ENCODE results near the gene AFAP1. TPM values are rescaled to one million over a fixed set of nuclear protein-coding genes. Genes with fewer than 3 reads are reported as not detected.

Gene AFAP1
- polyA plus RNA-seq, 1 donor (not counting 4 experiments of a cell fraction or from before 2014, with no cell fraction given), result 7.6 TPM

DNA sequence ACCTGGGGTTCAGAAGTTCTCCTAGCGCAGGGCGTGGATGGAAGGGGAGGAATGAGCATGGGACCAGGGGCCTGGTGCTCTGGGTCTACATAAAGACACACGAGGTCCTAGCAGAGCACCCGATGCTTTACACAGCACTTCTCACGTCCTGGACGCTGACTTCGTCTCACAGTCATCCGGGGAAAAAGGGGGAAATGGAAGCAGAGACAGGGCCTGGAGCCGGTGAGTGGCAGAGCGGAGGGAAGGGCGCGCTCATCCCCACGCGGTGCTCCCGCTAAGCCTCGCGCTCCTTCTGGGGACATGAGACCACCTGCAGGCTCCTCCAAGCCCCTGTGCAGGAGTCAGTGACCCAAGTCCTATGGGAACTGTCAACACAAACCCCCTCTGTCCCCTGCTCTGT is 157.7 kb downstream of the AFAP1 start:
- H3K4me2 ChIP-seq (ENCODE audit: control insufficient read depth, extremely low read depth, insufficient read depth, low read depth, low read length), result no peak overlapping the region
- no peaks in the 10 kb centered on the region for H4K20me1 ChIP-seq (ENCODE audit: control insufficient read depth, extremely low read depth, insufficient read depth, low read length)
- H3K9me3 ChIP-seq (ENCODE audit: control insufficient read depth, low read depth, low read length), result no peaks in the 10 kb centered on the region
- H3K9ac ChIP-seq (ENCODE audit: control insufficient read depth, extremely low read depth, insufficient read depth, low read length), result no peak overlapping the region
- no peaks in the 10 kb centered on the region for H3K9me1 ChIP-seq (ENCODE audit: control insufficient read depth, extremely low read depth, insufficient read depth, low read length)
- H3K4me3 ChIP-seq (ENCODE audit: control insufficient read depth in 2 of 3, extremely low read depth in 1 of 3, insufficient read depth in 2 of 3, low read depth in 1 of 3, low read length in 3 of 3), result no peak overlapping the region
- TF ChIP-seq, protein P1, sequence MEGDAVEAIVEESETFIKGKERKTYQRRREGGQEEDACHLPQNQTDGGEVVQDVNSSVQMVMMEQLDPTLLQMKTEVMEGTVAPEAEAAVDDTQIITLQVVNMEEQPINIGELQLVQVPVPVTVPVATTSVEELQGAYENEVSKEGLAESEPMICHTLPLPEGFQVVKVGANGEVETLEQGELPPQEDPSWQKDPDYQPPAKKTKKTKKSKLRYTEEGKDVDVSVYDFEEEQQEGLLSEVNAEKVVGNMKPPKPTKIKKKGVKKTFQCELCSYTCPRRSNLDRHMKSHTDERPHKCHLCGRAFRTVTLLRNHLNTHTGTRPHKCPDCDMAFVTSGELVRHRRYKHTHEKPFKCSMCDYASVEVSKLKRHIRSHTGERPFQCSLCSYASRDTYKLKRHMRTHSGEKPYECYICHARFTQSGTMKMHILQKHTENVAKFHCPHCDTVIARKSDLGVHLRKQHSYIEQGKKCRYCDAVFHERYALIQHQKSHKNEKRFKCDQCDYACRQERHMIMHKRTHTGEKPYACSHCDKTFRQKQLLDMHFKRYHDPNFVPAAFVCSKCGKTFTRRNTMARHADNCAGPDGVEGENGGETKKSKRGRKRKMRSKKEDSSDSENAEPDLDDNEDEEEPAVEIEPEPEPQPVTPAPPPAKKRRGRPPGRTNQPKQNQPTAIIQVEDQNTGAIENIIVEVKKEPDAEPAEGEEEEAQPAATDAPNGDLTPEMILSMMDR (optimal IDR thresholded peaks at IDR 0.05 in 1 of 3, IDR thresholded peaks at IDR 0.05 in 1 of 3, conservative IDR thresholded peaks at IDR 0.05 in 1 of 3; ENCODE audit: extremely low read depth in 1 of 3, insufficient read depth in 2 of 3, low read length in 3 of 3), result no peak
- DNase-seq (ENCODE audit: low read depth, low spot score) (no peak), FAIRE-seq (no peak)
- no peaks in the 10 kb centered on the region for H3K27me3 ChIP-seq (ENCODE audit: control insufficient read depth, extremely low read depth, insufficient read depth, low read length)
- H2AFZ ChIP-seq (ENCODE audit: control insufficient read depth, low read length), result no peak overlapping the region
- no peak overlapping the region for H3K27ac ChIP-seq (ENCODE audit: control insufficient read depth, insufficient read depth, low read length)
- peaks cover 22 to 41% of the 10 kb centered on the region in 2 experiments for H3K36me3 ChIP-seq (ENCODE audit: control insufficient read depth in 2 of 2, extremely low read depth in 1 of 2, insufficient read depth in 2 of 2, low read length in 2 of 2)
- H3K79me2 ChIP-seq (ENCODE audit: control insufficient read depth, insufficient read depth, low read length), result no peaks in the 10 kb centered on the region
- no peaks in the 10 kb centered on the region for H3K4me1 ChIP-seq (ENCODE audit: control insufficient read depth, extremely low read depth, insufficient read depth, low read length)
- dilution Hi-C loops (cut with MboI; ENCODE audit: extremely low pct_ligation_motif_present, low sequenced_read_pairs), result no loop called here

GRCh38 chr4:7781366-7781765 is 158.3 kb downstream of the AFAP1 start:
- H3K9me1 ChIP-seq (ENCODE audit: control insufficient read depth, extremely low read depth, insufficient read depth, low read length), result no peaks in the 10 kb centered on the region
- dilution Hi-C loops (cut with MboI; ENCODE audit: extremely low pct_ligation_motif_present, low sequenced_read_pairs), result no loop called here
- no peaks in the 10 kb centered on the region for H4K20me1 ChIP-seq (ENCODE audit: control insufficient read depth, extremely low read depth, insufficient read depth, low read length)
- H3K27ac ChIP-seq (ENCODE audit: control insufficient read depth, insufficient read depth, low read length), result no peak overlapping the region
- H3K9ac ChIP-seq (ENCODE audit: control insufficient read depth, extremely low read depth, insufficient read depth, low read length), result no peak overlapping the region
- no peak overlapping the region for H3K4me3 ChIP-seq (ENCODE audit: control insufficient read depth in 2 of 3, extremely low read depth in 1 of 3, insufficient read depth in 2 of 3, low read depth in 1 of 3, low read length in 3 of 3)
- no peak for TF ChIP-seq EZH2 (IDR thresholded peaks at IDR 0.05; ENCODE audit: low read length)
- TF ChIP-seq, protein P1 (optimal IDR thresholded peaks at IDR 0.05 in 1 of 3, IDR thresholded peaks at IDR 0.05 in 1 of 3, conservative IDR thresholded peaks at IDR 0.05 in 1 of 3; ENCODE audit: extremely low read depth in 1 of 3, insufficient read depth in 2 of 3, low read length in 3 of 3), result no peak
- no peak overlapping the region for H3K4me2 ChIP-seq (ENCODE audit: control insufficient read depth, extremely low read depth, insufficient read depth, low read depth, low read length)
- no peak for DNase-seq (ENCODE audit: low read depth, low spot score)
- FAIRE-seq, result no peak
- peaks cover 22 to 41% of the 10 kb centered on the region in 2 experiments for H3K36me3 ChIP-seq (ENCODE audit: control insufficient read depth in 2 of 2, extremely low read depth in 1 of 2, insufficient read depth in 2 of 2, low read length in 2 of 2)
- no peaks in the 10 kb centered on the region for H3K27me3 ChIP-seq (ENCODE audit: control insufficient read depth, extremely low read depth, insufficient read depth, low read length)
- H3K9me3 ChIP-seq (ENCODE audit: control insufficient read depth, low read depth, low read length), result no peaks in the 10 kb centered on the region
- no peak overlapping the region for H2AFZ ChIP-seq (ENCODE audit: control insufficient read depth, low read length)
- no peaks in the 10 kb centered on the region for H3K79me2 ChIP-seq (ENCODE audit: control insufficient read depth, insufficient read depth, low read length)
- no peaks in the 10 kb centered on the region for H3K4me1 ChIP-seq (ENCODE audit: control insufficient read depth, extremely low read depth, insufficient read depth, low read length)
